BLaER1 (cell line): ENCODE results near the gene TRRAP.
"Not testable (repeated sequence)": the region's sequence is repeated elsewhere in the genome, so short reads cannot be mapped to it uniquely, and the experiment has no call there.

Source experiments
- H3K27ac ChIP-seq: shearing (Covaris generic); formaldehyde crosslinking; 2 replicates; pipeline ENCODE4 v1.8.1; 2022
- H3K27me3 ChIP-seq: shearing (Covaris generic); formaldehyde crosslinking; 2 replicates; pipeline ENCODE4 v1.8.1; 2022
- H3K36me3 ChIP-seq: shearing (Covaris generic); formaldehyde crosslinking; 2 replicates; pipeline ENCODE4 v1.8.1; 2022
- H3K4me1 ChIP-seq: shearing (Covaris generic); formaldehyde crosslinking; 2 replicates; pipeline ENCODE4 v1.8.1; 2022
- H3K4me2 ChIP-seq: shearing (Covaris generic); formaldehyde crosslinking; 2 replicates; pipeline ENCODE4 v1.8.1; 2022
- H3K4me3 ChIP-seq: shearing (Covaris generic); formaldehyde crosslinking; 2 replicates; pipeline ENCODE4 v1.8.1; 2022
- H3K9ac ChIP-seq: shearing (Covaris generic); formaldehyde crosslinking; 2 replicates; pipeline ENCODE4 v1.8.1; 2022
- H3K9me3 ChIP-seq: shearing (Covaris generic); formaldehyde crosslinking; 2 replicates; pipeline ENCODE4 v1.8.1; 2022
- H4K20me1 ChIP-seq: shearing (Covaris generic); formaldehyde crosslinking; 2 replicates; pipeline ENCODE4 v1.8.1; 2022
- Cebpa-rat ChIP-seq: shearing (Covaris generic); IDR thresholded peaks from 2 replicates; pipeline ENCODE4 v1.8.1; 2022

TRRAP gene

DNA sequence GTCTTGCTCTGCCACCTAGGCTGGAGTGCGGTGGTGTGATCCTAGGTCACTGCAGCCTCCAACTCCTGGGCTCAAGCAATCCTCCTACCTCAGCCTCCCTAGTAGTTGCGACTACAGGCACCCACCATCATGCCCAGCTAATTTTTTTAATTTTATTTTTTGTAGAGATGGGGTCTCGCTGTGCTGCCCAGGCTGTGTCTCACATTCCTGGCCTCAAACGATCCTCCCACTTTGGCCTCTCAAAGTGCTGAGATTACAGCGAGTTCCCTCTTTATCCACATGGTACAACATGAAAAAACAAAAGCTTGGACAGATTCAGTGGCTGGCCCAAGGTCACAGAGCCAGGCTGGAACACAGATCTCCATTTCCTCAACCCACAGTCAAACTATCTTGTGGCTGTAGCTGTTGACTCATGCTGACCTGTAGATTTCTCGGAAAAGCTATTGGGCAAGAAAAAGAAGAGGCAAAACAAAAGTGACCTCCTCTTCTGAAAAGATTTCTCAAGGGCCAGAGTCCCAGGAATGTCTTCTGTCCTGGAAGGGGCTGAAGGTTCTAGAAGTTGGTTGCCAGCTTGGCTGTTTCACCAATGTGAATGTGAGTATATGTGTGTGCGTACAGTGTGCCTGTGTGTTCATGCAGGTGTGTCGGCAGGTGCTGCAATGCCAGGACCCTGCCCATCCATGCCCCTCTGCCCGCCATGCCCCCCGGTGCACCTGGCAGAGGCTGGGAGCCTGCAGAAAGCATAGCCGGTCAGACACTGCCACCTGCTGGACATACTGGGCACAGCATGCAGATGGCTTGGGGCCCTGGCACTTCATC is 36.9 kb upstream of the TRRAP start:
- Histone ChIP-seq H3K4me3 (no peak overlapping the region), H4K20me1 (no peaks in the 10 kb centered on the region), H3K4me2 (no peak overlapping the region), H3K27ac (no peak overlapping the region), H3K27me3 (no peaks in the 10 kb centered on the region), H3K9me3 (no peaks in the 10 kb centered on the region), H3K9ac (no peak overlapping the region), H3K4me1 (peaks cover 32% of the 10 kb centered on the region), H3K36me3 (no peaks in the 10 kb centered on the region)
- no peak for TF ChIP-seq Cebpa-rat

DNA sequence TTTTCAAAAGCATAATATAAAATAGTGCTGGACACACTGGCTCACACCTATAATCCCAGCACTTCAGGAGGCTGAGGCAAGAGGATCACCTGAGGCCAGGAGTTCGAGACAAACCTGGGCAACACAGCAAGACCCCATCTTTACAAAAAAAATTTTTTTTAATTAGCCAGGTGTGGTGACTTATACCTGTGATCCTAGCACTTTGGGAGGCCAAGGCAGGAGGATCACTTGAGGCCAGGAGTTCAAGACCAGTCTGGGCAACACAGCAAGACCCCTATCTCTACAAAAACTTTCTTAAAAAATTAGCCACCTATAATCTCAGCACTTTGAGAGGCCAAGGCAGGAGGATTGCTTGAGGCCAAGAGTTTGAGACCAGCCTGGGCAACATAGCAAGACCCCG is 35.8 kb upstream of the TRRAP start:
- H4K20me1 ChIP-seq, H3K36me3 ChIP-seq, H3K4me2 ChIP-seq, H3K27ac ChIP-seq, H3K9ac ChIP-seq, H3K9me3 ChIP-seq, H3K4me3 ChIP-seq, H3K27me3 ChIP-seq: not testable (repeated sequence)
- peaks cover 29% of the 10 kb centered on the region for H3K4me1 ChIP-seq

DNA sequence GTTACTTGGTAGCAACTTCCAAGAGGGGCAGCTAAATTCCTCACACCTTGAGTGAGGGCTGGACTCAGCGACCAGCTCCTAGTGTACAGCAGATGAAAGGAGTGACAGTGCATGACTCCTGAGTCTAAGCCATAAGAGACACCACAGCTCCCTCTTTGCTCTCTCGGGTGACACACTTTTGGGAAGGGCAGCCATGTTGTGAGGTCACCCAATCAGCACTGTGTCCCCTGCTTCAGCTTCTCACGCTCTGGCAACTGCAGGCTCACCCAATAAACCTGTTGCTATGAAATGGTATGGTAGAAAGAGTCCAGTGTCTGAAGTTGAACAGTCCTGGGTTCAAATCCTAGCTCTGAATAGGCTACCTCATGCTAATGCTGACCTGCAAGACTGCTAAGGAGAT is 29.4 kb upstream of the TRRAP start:
- peaks cover 20% of the 10 kb centered on the region for H3K4me1 ChIP-seq
- no peak for TF ChIP-seq Cebpa-rat

DNA sequence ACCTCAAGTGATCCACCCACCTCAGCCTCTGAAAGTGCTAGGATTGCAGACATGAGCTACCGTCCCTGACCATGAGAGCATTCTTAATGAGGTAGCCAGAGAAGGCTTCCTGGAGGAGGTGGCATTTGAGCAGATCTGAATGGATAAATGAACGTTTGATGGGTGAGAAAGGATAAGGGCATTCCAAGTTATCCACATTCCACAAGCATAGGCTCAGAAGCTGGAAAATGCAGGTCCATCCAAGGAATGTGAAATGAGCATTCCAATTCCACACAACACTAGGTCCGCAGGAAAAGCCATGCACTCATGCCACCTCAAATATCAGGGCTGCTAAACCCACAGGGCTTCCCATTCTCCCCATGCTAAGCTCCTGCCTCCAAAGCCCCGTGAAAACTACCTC is 25.5 kb upstream of the TRRAP start:
- 0 out of 2 replicates have a peak, but pooled peaks cover 7% of the 10 kb centered on the region for H3K9me3 ChIP-seq
- no peak overlapping the region for H3K27ac ChIP-seq
- H3K4me3 ChIP-seq = no peak overlapping the region

More for the DNA sequence above, 29.4 kb upstream of the TRRAP start:
- Histone ChIP-seq H3K4me3 (no peak overlapping the region), H3K27me3 (no peaks in the 10 kb centered on the region), H4K20me1 (no peaks in the 10 kb centered on the region), H3K4me2 (no peak overlapping the region), H3K27ac (no peak overlapping the region), H3K36me3 (no peaks in the 10 kb centered on the region; the same call in 1 of the 2 replicates), H3K9me3 (0 out of 2 replicates have a peak, but pooled peaks cover 7% of the 10 kb centered on the region), H3K9ac (no peak overlapping the region)

DNA sequence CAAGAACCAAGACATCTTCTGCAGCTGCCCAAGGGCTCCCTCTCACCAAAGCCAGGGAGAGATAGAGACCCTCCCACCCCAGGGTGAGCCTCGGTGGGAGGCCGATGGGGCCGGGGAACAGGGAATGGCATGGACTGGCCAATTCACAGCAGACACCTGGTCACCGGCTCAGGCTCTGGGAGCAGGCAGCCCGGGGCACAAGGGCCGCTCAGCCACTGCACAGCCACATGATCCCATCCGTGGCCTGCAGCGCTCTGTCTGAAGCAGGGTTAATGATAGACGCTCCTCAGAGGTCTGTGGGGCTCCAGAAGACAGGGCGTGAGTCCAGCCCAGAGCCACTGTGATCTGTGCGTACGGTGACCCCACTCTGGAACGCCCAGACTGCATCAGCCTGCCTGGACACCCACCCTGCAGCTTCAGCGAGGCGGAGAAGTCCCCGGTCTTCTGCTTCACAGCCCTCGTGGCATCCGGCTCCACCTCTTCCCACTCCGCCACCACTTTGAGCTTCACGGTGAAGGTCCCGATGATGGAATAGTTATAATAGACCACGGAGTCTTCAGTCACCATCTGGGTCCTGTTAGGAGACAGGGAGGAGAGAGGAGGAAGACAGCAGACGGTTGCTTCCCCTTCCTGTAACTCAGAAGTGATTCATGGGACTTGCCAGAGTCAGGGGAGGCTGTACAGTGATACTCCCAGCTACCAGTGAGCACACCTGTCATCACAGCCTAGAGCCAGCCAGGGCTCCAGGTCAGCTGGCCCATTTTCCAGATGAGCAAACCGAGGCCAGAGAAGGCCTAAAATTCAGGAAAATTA is 22.5 kb upstream of the TRRAP start:
- Histone ChIP-seq H3K27ac (no peak overlapping the region), H4K20me1 (no peaks in the 10 kb centered on the region), H3K4me2 (no peak overlapping the region), H3K9me3 (no peaks in the 10 kb centered on the region), H3K4me3 (no peak overlapping the region), H3K36me3 (no peaks in the 10 kb centered on the region), H3K9ac (no peak overlapping the region), H3K27me3 (no peaks in the 10 kb centered on the region), H3K4me1 (peaks cover 14% of the 10 kb centered on the region)
- TF ChIP-seq Cebpa-rat = no peak

More for the DNA sequence above, 25.5 kb upstream of the TRRAP start:
- H3K36me3 ChIP-seq = no peaks in the 10 kb centered on the region; the same call in 1 of the 2 replicates
- H3K4me2 ChIP-seq = no peak overlapping the region
- H3K27me3 ChIP-seq = no peaks in the 10 kb centered on the region
- H3K4me1 ChIP-seq = peaks cover 14% of the 10 kb centered on the region
- H3K9ac ChIP-seq = no peak overlapping the region
- no peaks in the 10 kb centered on the region for H4K20me1 ChIP-seq
- no peak for TF ChIP-seq Cebpa-rat

DNA sequence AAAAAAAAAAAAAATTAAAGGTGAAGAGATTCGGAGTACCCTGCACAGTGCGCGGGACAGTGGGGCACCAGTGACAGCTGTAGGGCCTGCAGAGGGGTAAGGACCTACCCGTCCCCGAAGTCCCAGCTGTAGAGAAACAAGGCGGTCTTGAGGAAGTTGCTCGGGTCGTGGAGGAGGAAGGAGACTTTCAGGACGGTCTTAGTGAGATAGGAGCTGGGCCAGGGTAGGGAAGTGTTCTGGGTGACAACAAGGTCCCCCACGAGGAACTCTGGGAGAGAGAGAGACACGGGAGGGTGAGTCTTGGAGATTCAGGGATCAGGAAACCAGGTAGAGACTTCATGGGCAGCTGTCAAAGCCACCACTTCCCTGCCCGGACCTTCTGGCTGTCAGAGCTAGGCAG is 18.3 kb upstream of the TRRAP start:
- Histone ChIP-seq H3K27ac (no peak overlapping the region), H3K4me2 (no peak overlapping the region), H3K27me3 (no peaks in the 10 kb centered on the region), H3K4me1 (no peaks in the 10 kb centered on the region), H3K36me3 (no peaks in the 10 kb centered on the region), H4K20me1 (no peaks in the 10 kb centered on the region), H3K9ac (no peak overlapping the region), H3K4me3 (no peak overlapping the region), H3K9me3 (no peaks in the 10 kb centered on the region)
- TF ChIP-seq Cebpa-rat = no peak

DNA sequence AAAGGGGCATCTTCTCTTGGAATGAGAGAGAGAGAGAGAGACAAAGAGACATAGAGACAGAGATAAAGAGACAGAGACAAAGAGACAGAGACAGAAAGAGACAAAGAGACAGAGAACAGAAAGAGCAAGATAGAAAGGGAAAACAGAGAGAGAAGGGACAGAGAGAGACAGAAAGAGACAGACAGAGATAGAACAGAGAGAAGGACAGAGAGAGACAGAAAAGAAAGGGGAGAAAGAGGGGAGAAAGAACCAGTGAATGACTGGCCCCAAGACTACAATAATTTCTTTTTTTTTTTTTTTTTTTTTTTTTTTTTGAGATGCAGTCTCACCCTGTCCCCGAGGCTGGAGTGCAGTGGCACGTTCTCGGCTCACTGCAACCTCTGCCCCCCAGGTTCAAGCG is 16.1 kb upstream of the TRRAP start:
- no peak for TF ChIP-seq Cebpa-rat
- no peaks in the 10 kb centered on the region for H3K9me3 ChIP-seq
- H3K9ac ChIP-seq = no peak overlapping the region
- no peak overlapping the region for H3K4me2 ChIP-seq
- H3K36me3 ChIP-seq = no peaks in the 10 kb centered on the region
- no peak overlapping the region for H3K4me3 ChIP-seq
- H3K27me3 ChIP-seq = no peaks in the 10 kb centered on the region
- H4K20me1 ChIP-seq = no peaks in the 10 kb centered on the region
- H3K4me1 ChIP-seq = no peaks in the 10 kb centered on the region
- H3K27ac ChIP-seq = no peak overlapping the region

DNA sequence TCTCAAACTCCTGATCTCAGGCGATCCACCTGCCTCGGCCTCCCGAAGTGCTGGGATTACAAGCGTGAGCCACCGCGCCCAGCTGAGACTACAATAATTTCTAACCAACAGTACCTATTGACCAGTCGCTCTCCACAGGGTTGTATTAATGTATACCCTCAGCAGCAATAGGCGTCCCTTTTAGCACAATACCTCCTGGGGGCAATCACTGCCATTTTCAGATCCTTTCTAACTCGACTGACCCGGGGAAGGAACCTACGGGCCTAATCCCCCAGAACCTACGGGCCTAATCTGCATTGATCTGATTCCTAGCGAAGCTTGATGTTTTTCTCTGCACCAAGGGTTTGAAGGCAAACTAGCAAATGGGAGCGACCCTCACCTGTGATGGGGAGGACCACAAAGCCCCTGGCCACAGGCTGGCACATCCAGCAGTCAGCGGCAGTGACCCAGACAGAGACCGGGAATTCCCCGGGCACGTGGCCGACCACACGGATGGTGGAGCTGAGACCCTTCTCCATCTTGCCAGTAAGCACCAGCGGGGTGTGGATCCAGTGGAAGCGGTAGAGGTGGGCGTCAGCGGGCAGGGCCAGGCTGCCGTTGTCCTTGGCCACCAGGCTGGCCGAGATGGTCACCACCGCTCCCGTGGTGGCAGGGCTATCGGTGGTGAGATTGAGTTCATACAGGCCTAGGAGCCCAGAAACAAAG is 15.5 kb upstream of the TRRAP start:
- TF ChIP-seq Cebpa-rat = no peak
- Histone ChIP-seq H3K36me3 (no peaks in the 10 kb centered on the region), H3K4me2 (no peak overlapping the region), H3K9ac (no peak overlapping the region), H3K27ac (no peak overlapping the region), H4K20me1 (no peaks in the 10 kb centered on the region), H3K9me3 (no peaks in the 10 kb centered on the region), H3K27me3 (peaks cover 2% of the 10 kb centered on the region; the same call in 1 of the 2 replicates), H3K4me1 (no peaks in the 10 kb centered on the region), H3K4me3 (no peak overlapping the region)

DNA sequence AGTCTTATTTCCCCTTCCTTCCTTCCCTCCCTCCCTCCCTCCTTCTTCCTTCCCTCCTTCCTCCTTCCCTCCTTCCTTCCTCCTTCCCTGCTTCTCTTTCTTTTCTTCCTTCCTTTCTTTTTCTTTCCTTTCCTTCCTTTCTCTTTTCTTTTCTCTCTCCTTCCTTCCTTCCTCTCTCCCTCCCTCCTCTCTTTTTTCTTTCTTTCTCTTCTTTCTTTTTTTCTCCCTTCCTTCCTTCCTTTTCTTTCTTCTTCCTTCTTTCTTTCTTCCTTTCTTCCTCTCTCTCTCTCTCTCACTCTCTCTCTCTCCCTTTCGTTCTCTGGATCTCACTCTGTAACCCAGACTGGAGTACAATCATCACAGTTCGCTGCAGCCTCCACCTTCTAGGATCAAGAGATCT is 14.7 kb upstream of the TRRAP start:
- Histone ChIP-seq H3K9me3 (no peaks in the 10 kb centered on the region), H3K36me3 (no peaks in the 10 kb centered on the region), H3K27me3 (peaks cover 10% of the 10 kb centered on the region), H3K4me3 (no peak overlapping the region), H3K9ac (no peak overlapping the region), H3K4me1 (peaks cover 1% of the 10 kb centered on the region; the same call in 1 of the 2 replicates), H4K20me1 (no peaks in the 10 kb centered on the region), H3K27ac (no peak overlapping the region), H3K4me2 (no peak overlapping the region)
- TF ChIP-seq Cebpa-rat = no peak
